GM15510 (cell line): Measurements from ENCODE around the gene ISYNA1.

Experiments used
- POLR2A ChIP-seq: IDR thresholded peaks from 3 replicates; pipeline ENCODE4 v1.6.1; 2011; ENCODE audit warnings: borderline replicate concordance; ENCODE audit not compliant: insufficient read length; ENCODE audit errors: extremely low read depth

Gene ISYNA1

GRCh38 chr19:18474366-18474887 is 36.5 kb upstream of the ISYNA1 start:
- no peak for TF ChIP-seq POLR2A

GRCh38 chr19:18473706-18474087 is 35.8 kb upstream of the ISYNA1 start:
- no peak for TF ChIP-seq POLR2A

- no peak for TF ChIP-seq POLR2A
Measured at GRCh38 chr19:18473003-18473705, 35.2 kb upstream of the ISYNA1 start.

GRCh38 chr19:18470787-18471186 is 32.9 kb upstream of the ISYNA1 start:
- no peak for TF ChIP-seq POLR2A

GRCh38 chr19:18469069-18469846 is 31.3 kb upstream of the ISYNA1 start:
- TF ChIP-seq POLR2A, result no peak

- no peak for TF ChIP-seq POLR2A
Measured at GRCh38 chr19:18468517-18468916, 30.6 kb upstream of the ISYNA1 start.

GRCh38 chr19:18467978-18468377 is 30.0 kb upstream of the ISYNA1 start:
- TF ChIP-seq POLR2A, result no peak

GRCh38 chr19:18466354-18466753 is 28.4 kb upstream of the ISYNA1 start:
- TF ChIP-seq POLR2A, result no peak

GRCh38 chr19:18465964-18466339 is 28.0 kb upstream of the ISYNA1 start:
- TF ChIP-seq POLR2A, result no peak

- TF ChIP-seq POLR2A, result no peak
Measured at GRCh38 chr19:18465214-18465963, 27.5 kb upstream of the ISYNA1 start.

- no peak for TF ChIP-seq POLR2A
Measured at GRCh38 chr19:18464646-18465045, 26.7 kb upstream of the ISYNA1 start.

- TF ChIP-seq POLR2A, result no peak
Measured at GRCh38 chr19:18461471-18461870, 23.5 kb upstream of the ISYNA1 start.

- TF ChIP-seq POLR2A, result no peak
Measured at GRCh38 chr19:18460900-18461299, 23.0 kb upstream of the ISYNA1 start.

GRCh38 chr19:18457483-18458331 is 19.8 kb upstream of the ISYNA1 start:
- no peak for TF ChIP-seq POLR2A

- TF ChIP-seq POLR2A, result no peak
Measured at GRCh38 chr19:18456974-18457373, 19.0 kb upstream of the ISYNA1 start.

GRCh38 chr19:18456279-18456678 is 18.3 kb upstream of the ISYNA1 start:
- no peak for TF ChIP-seq POLR2A
